Activated CD4-positive, alpha-beta T cell treated with anti-CD3 and anti-CD28 coated beads, Interleukin-10, Interleukin-2, amounts not matched to agents 100 ng/mL and 50 ng/mL, durations not matched to agents 16 hours and 8 hours (primary cell): ENCODE measurements around the gene GRAMD1C.

Source experiments
- DNase-seq: peaks from one replicate; pipeline ENCODE4 v3.0.0-alpha.2; 2020

GRAMD1C gene

DNA sequence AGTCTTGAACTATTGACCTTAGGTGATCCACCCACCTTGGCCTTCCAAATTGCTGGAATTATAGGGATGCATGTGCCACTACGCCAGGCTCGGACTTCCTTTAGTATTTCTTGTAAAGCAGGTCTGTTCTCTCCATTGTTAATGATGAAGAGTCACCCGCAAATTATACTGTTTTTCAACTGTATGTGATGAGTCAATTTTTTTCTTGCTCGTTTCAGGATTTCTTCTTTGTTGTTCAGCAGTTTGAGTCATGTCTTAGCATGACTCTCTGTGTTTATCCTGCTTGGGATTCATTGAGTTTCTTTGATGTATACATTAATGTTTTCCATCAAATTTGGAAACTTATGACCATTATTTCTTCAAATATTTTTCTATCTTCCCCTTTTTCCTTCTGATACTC lies 28.9 kb downstream of the GRAMD1C start:
- no peak for DNase-seq

DNA sequence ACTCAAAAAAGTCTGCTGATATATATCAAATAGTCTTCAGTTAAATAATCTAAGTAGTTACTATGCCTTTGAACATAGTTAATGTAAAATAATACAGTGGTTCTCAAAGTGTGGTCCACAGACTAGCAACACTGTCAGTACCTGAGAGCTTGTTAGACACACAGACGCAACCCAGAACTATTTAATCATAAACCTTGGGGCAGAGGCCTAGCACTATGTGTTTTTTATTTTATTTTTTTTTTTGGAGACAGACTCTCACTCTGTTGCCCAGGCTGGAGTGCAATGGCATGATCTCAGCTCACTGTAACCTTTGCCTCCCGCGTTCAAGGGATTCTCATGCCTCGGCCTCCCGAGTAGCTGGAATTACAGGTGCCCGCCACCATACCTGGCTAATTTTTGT lies 34.7 kb downstream of the GRAMD1C start:
- DNase-seq = no peak

GRCh38 chr3:113873814-113874526 lies 35.4 kb downstream of the GRAMD1C start:
- no peak for DNase-seq

DNA sequence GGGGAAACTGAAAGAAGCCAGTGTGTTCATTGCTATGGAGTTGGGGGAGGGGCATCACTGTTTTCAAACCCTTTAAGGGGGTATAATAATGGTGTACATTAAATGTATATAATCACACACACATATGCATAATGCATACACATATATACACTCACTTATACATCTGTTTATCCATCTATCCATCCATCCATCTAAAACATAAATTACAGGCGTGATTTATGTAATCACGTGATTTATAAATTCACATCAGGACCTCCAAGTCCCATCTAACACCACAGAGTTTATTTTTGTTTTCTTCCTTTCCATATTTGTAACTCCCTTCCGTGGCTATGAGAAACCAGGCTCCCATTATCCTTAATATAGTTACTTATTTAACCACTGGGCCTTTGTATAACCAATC lies 39.8 kb downstream of the GRAMD1C start:
- no peak for DNase-seq

GRCh38 chr3:113885050-113885449 lies 46.5 kb downstream of the GRAMD1C start:
- DNase-seq = no peak

GRCh38 chr3:113890256-113890900 lies 51.8 kb downstream of the GRAMD1C start:
- no peak for DNase-seq

GRCh38 chr3:113894927-113895326 lies 56.3 kb downstream of the GRAMD1C start:
- no peak for DNase-seq

DNA sequence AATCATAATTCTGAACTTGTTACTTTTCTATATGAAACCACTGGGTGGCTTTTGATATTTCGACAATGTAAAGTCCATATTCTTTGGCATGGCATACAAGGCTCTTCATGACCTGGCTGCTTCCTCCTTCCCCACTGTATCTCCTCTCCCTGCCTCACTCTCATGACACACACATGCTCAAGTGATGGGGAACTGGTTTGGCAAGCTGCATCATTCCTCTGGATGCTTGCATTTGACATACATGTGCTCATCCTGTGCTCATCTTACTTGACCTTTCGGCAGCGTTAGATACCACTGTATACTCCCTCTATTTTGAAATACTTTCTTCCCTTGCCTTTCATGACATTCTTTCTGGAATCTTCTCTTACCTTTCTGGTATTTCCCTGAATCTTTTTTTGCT lies 57.4 kb downstream of the GRAMD1C start:
- no peak for DNase-seq

GRCh38 chr3:113896930-113897329 lies 58.3 kb downstream of the GRAMD1C start:
- DNase-seq = no peak

- DNase-seq = peak; percentile 4
These were observed 58.8 kb downstream of the GRAMD1C start for GRCh38 chr3:113897373-113897777.

DNA sequence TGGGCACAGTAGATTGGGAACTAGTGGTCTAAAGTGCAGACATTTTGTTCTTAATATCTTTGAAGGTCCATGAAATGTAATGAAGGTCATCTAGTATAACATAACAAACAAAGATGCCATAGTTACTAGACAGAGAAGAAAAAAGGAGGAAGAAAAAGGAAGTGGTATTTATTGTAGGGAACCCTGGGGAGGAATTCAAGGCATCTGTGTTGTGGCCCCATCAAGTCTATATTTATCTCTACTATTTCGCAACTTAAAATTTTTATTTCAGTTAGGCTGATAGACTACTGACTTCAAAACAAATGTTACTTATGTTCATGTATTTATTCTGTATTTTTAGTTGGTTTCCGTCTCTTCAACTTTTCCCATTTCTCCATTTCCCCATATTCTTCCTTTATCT lies 60.3 kb downstream of the GRAMD1C start:
- no peak for DNase-seq

DNA sequence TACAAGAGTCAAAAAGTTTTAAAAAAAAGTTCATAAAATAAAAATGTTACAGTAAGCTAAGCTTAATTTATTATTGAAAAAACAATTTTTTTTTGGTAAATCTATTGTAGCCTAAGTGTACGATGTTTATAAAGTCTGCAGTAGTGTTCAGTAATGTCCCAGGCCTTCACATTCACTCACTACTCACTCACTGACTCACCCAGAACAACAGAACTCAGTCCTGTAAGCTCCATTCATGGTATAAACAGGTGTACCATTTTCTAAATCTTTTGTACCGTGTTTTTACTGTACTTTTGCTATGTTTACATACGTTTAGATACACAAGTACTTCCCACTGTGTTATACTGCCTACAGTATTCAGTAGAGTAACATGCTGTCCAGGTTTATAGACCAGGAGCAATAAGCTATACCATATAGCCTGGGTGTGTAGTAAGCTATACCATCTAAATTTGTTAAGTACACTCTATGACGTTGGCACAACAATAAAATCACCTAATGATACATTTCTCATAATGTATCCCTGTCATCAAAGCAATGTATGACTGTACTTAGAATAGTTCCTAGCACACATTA lies 68.1 kb downstream of the GRAMD1C start:
- no peak for DNase-seq

- no peak for DNase-seq
These were observed 69.5 kb downstream of the GRAMD1C start for GRCh38 chr3:113908133-113908532.

DNA sequence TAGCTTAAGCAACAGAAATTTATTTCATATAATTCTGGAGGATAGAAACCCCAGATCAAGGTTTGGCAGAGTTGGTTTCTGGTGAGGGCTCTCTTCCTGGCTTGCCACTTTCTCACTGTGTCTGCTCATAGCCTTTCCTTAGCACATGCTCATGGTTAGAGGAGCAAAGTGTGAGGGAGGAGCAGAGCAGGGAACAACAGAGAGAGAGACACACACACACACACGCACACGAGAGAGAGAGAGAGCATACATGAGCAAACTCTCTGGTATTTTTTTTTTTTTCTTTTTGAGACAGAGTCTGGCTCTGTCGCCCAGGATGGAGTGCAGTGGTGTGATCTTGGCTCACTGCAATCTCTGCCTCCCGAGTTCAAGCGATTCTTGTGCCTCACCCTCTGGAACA lies 72.4 kb downstream of the GRAMD1C start:
- DNase-seq = no peak

- DNase-seq = peak; percentile 55
These were observed 74.1 kb downstream of the GRAMD1C start for GRCh38 chr3:113912552-113913236.

DNA sequence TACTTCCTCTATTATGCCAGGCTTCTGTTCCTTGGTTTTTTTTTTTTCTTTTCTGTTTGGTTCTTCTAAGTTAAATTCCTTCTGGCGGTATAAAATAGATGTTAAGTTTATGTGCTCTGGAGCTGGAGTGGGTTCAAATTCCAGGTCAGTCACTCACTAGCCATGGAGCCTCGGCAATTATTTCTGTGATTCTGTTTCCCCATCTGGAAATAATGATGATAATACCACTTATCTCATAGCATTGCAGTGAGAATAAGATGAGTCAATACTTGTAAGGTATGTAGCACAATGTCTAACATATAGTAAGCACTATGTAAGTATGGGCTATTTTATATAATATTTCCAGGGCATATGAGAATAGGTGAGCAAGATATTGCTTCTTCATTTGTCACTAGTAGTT lies 76.1 kb downstream of the GRAMD1C start:
- no peak for DNase-seq

DNA sequence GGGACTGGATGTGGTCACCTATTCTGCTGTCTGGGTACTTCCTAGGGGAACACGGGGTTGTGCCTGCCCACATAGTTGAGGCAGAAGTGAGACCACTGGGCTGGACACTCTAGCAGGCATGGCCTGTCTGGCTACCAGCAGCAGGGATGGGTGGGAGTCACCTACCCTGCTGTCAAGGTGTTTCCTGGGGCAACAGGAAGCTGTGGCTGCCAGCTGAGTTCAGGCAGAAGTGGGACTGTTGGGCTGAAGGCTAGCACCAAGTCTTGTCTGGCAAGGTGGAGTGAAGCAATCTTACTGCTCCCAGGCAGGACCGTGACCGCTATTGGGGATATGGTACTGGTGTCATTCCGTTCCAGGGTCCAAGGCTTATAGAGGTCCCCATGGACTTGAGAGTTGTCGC lies 89.0 kb downstream of the GRAMD1C start:
- DNase-seq = no peak

DNA sequence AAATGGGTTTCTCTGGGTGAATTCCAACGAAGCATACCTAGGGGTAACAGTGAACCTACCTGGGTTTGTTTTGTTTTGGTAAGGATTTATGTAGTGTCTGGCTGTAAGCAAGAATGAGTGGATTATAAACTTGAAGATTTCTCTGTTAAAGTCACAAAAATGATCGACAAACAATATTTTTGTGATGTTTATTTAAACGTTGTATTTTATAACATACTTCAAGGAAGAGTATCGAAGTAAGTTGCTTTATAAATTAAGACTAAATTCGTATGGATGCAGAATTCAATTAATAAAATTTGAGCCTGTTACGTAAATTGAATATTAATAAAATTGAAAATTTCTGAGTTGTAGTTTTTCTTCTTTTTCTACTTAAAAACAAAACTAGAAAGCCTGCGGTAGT lies 108.2 kb downstream of the GRAMD1C start:
- no peak for DNase-seq

GRCh38 chr3:113947372-113948014 lies 108.9 kb downstream of the GRAMD1C start, which contains the start of gene ZDHHC23:
Gene ZDHHC23, plus strand, starts transcription at chr3:113948013. Its CDS starts 790 bp downstream, at chr3:113948803.
- peak; percentile 63 for DNase-seq

- peak; percentile 32 for DNase-seq
These were observed 109.7 kb downstream of the GRAMD1C start for GRCh38 chr3:113948015-113948917.

DNA sequence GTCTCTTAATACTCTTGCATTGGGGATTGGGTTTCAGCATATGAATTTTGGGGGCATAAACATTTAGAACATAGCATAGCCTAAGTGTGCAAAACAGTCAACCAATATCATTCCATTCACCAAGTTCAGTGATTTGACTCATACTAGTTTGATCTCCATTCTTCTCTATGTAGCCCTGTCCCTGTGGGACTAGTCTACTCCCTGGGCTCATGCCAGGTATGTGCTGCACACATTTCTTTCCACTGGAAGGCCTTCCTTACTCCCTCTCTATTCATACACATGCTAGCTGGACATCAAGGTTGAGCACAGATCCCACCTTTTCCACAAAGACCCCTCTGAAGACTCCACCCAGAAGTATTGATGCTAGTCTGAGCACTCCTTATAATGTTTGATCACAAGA lies 114.3 kb downstream of the GRAMD1C start:
- DNase-seq = no peak

- no peak for DNase-seq
These were observed 115.1 kb downstream of the GRAMD1C start for GRCh38 chr3:113953677-113954076.
